Ovary (tissue), 3 donors: ENCODE data around the gene ADAM30.

Experiments
- EP300 ChIP-seq: sonication (generic); formaldehyde crosslinking; IDR thresholded peaks from one replicate; pipeline ENCODE4 v1.6.1; 2017; ENCODE audit warnings: antibody characterized with exemption
- POLR2A ChIP-seq: fragments of 450-650 bp; IDR thresholded peaks from one replicate; pipeline ENCODE4 v1.6.1; 2017; ENCODE audit warnings: antibody characterized with exemption, mild to moderate bottlenecking, moderate library complexity
- TF ChIP-seq, protein P1 (sequence below), 3 donors: fragments of 450-650 bp in 2 of 3; fragments of 200-600 bp in 1 of 3; IDR thresholded peaks; one replicate each; pipeline versions ENCODE4 v1.5.1 to v1.8.0; 2016 to 2022; ENCODE audit warnings: antibody characterized with exemption in 3 of 3, mild to moderate bottlenecking in 1 of 3
- donor health status: DM: no; HTN: no; CAD: no.

DNA sequence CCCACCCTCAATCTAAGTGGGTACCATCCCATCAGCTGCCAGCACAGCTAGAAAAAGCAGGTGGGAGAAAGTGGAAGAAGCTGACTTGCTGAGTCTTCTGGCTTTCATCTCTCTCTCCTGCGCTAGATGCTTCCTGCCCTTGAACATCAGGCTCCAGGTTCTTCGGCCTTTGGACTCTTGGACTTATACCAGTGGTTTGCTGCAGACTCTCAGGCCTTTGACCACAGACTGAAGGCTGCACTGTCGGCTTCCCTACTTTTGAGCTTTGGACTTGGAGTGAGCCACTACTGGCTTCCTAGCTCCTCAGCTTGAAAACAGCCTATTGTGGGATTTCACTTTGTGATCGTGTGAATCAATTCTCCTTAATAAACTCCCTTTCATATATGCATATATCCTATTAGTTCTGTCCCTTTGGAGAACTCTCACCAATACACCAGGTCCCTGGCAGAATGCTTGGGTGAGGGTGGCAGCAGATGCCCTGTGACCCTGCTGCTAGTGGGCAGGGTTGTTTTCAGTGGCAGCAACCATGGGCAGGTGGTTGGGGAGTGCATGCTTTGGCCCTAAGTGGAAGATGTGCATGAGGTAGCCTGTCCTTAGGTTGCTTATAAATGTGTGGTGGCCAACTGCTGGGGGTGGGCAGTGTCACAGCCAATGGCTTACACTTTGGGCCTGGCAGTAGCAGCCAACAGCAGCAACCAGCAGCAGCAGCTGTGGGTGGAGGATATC, 10.8 kb upstream of the ADAM30 start:
- TF ChIP-seq, protein P1, sequence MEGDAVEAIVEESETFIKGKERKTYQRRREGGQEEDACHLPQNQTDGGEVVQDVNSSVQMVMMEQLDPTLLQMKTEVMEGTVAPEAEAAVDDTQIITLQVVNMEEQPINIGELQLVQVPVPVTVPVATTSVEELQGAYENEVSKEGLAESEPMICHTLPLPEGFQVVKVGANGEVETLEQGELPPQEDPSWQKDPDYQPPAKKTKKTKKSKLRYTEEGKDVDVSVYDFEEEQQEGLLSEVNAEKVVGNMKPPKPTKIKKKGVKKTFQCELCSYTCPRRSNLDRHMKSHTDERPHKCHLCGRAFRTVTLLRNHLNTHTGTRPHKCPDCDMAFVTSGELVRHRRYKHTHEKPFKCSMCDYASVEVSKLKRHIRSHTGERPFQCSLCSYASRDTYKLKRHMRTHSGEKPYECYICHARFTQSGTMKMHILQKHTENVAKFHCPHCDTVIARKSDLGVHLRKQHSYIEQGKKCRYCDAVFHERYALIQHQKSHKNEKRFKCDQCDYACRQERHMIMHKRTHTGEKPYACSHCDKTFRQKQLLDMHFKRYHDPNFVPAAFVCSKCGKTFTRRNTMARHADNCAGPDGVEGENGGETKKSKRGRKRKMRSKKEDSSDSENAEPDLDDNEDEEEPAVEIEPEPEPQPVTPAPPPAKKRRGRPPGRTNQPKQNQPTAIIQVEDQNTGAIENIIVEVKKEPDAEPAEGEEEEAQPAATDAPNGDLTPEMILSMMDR (IDR thresholded peaks at IDR 0.05) = no peak
- TF ChIP-seq POLR2A = no peak
- no peak for TF ChIP-seq EP300
